T-helper 2 cell treated with Interferon-gamma antibody and Interleukin-4, amounts not matched to agents 100 ng/mL and 5 ng/mL, for 36 hours (primary cell): ENCODE results near the gene KRT86. TPM values are rescaled to one million over a fixed set of nuclear protein-coding genes. Genes with fewer than 3 reads are reported as not detected.

Experiments used
- intact Hi-C: fragments of 100-400 bp; cut with micrococcal nuclease; formaldehyde crosslinking; loops from one replicate; pipeline ENCODE4 v1.15.1; 2023
- total RNA-seq: library from RNA; stranded (reverse); gene quantifications from 2 replicates; pipeline ENCODE4 v1.2.3, GENCODE V29; 2022

The KRT86 gene
- 0.48 and 0.50 TPM in 2 replicates for total RNA-seq

GRCh38 chr12:52274521-52275120, at the start of gene KRT86:
Gene KRT86 (plus strand): TSS chr12:52274645. CDS start chr12:52301917, 27,272 bp downstream.
- intact Hi-C loops: loop anchor here (10.0 kb wide), 1 partner anchor 50 kb away; no protein-coding TSS in a partner anchor

- intact Hi-C loops: loop anchor here (10.0 kb wide), 1 partner anchor 49 kb away; the partner anchor contains the start of gene KRT86
These were observed 48.7 kb upstream of the KRT86 start for GRCh38 chr12:52225752-52226151.

- intact Hi-C loops: loop anchor here (10.0 kb wide), 1 partner anchor 48 kb away; the partner anchor contains the start of gene KRT86
These were observed 48.0 kb upstream of the KRT86 start for GRCh38 chr12:52226446-52226845.

- intact Hi-C loops: loop anchor here (10.0 kb wide), 1 partner anchor 47 kb away; the partner anchor contains the start of gene KRT86
These were observed 46.8 kb upstream of the KRT86 start for GRCh38 chr12:52227606-52228166.

GRCh38 chr12:52228366-52228765, 46.1 kb upstream of the KRT86 start:
- intact Hi-C loops: loop anchor here (10.0 kb wide), 1 partner anchor 46 kb away; the partner anchor contains the start of gene KRT86

GRCh38 chr12:52228931-52229330, 45.5 kb upstream of the KRT86 start:
- intact Hi-C loops: loop anchor here (10.0 kb wide), 1 partner anchor 46 kb away; the partner anchor contains the start of gene KRT86

- intact Hi-C loops: loop anchor here (10.0 kb wide), 1 partner anchor 45 kb away; the partner anchor contains the start of gene KRT86
These were observed 44.6 kb upstream of the KRT86 start for GRCh38 chr12:52229836-52230343.

GRCh38 chr12:52230364-52231281, 43.8 kb upstream of the KRT86 start:
- intact Hi-C loops: no loop called here

GRCh38 chr12:52231305-52232202, 42.9 kb upstream of the KRT86 start:
- intact Hi-C loops: no loop called here

GRCh38 chr12:52232203-52232673, 42.2 kb upstream of the KRT86 start:
- intact Hi-C loops: no loop called here

- intact Hi-C loops: no loop called here
These were observed 41.6 kb upstream of the KRT86 start, which contains the start of gene KRT7 for GRCh38 chr12:52232674-52233461. Gene KRT7 (plus strand): TSS chr12:52233243. CDS start chr12:52233297, 54 bp downstream.

- intact Hi-C loops: no loop called here
These were observed 40.8 kb upstream of the KRT86 start for GRCh38 chr12:52233462-52234207.

GRCh38 chr12:52234223-52234810, 40.1 kb upstream of the KRT86 start:
- intact Hi-C loops: no loop called here

GRCh38 chr12:52235001-52235764, 39.3 kb upstream of the KRT86 start:
- intact Hi-C loops: no loop called here

- intact Hi-C loops: no loop called here
These were observed 38.6 kb upstream of the KRT86 start for GRCh38 chr12:52235822-52236361.

- intact Hi-C loops: no loop called here
These were observed 37.9 kb upstream of the KRT86 start for GRCh38 chr12:52236386-52237050.
